ENCODE data around the gene GAPT.
A peak's percentile ranks its signal among the peaks of the same experiment; 100 is the strongest.

The GAPT gene

DNA sequence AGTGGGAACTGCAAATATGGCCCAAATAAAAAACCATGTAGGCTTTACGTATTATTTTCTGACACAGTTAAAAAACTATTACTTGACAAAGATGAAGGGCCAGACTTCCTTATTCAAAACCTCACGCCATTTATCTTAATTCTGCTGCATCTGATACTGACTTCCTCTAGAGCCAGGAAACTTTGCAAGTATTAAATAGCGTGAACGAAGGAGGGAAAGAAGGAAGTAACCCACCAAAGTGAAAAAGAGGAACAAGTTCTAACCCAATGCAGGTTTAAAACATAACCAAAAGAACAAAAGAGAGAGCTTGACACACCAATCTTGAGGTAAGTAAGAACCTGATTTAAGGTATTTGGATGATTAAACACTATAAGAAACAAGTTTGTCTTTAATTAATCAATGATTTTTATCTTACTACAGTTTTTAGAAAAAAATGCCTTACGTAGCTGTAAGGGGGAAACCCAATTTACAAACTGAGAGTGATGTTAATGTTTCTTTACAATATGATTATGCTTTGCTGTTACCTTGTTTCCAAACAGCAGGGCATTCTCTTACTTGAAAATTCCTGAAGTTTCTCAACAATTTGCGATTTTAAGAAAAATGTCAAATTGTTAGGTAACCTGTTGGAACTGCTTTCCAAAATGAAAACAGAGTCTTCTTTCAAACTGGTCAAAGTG, at the start of gene GAPT:
Gene GAPT (plus strand): TSS at position 220 of the 677 bp plus-strand sequence. CDS start 3,102 bp downstream, outside the sequence.
- no peak for DNase-seq

DNA sequence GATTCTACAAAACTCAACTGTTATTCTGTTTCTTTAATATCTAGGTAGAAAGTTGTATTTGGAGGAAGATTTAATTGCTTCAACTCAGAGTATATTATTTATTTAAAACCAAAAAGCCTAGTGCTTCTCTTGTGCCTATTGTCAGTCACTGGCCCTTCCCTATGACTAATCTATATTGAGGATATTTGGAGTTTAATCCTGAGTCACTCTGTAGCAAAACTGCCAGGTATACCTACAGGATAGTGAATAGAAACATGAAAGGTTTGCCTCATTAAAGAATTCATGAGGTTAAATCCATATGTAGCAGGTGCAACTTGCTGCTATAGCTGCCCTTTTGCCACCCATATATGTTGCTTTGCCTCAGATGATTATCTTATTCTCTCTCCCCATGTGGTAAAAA, 46.4 kb upstream of the GAPT start:
- no peak for DNase-seq

DNA sequence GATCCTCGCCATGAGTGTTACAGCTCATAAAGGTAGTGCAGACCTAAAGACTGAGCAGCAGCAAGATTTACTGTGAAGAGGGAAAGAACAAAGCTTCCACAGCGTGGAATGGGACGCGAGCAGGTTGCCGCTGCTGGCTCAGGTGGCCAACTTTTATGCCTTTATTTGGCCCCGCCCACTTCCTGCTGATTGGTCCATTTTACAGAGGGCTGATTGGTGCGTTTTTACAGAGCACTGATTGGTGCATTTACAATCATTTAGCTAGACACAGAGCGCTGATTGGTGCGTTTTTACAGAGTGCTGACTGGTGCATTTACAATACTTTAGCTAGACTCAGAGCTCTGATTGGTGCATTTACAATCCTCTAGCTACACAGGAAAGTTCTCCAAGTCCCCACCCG, 45.2 kb upstream of the GAPT start:
- DNase-seq: no peak

DNA sequence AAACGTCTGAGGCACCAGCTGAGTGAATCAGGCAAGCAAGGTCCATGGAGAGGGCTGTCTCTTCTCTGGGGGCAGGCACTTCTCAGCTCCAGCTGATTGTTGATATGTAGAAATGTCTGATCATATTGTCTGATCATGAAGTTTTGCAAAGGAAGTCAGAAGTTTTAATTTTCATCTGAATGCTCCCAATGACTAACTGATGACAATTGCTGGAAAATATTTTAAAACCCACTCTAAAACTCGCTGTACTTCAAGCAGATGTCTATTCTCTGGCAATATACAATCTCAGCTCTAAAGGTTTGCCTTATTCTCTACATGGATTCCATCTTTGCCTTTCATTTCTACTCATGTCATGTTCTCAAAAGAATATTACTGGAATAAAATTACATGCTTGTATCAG, 44.0 kb upstream of the GAPT start:
- DNase-seq: no peak

DNA sequence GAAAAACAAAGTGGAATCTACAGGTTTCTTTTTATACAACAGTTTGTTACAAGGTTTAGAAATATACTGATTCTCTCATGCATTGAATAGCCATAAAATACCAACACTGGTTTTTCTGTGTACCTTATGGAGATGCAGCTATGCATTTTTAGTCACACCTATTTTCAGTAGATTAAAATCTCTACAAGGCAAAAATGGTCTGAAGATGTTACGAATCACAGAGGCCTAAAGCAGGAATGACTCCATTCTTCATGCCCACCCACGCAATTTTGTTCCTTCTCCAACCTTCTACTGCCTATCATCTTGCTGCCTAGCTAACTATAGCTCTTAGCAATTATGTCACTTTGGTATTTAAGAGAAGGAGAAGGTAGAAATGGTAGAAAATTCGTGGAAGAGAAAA, 41.2 kb upstream of the GAPT start:
- DNase-seq: no peak

DNA sequence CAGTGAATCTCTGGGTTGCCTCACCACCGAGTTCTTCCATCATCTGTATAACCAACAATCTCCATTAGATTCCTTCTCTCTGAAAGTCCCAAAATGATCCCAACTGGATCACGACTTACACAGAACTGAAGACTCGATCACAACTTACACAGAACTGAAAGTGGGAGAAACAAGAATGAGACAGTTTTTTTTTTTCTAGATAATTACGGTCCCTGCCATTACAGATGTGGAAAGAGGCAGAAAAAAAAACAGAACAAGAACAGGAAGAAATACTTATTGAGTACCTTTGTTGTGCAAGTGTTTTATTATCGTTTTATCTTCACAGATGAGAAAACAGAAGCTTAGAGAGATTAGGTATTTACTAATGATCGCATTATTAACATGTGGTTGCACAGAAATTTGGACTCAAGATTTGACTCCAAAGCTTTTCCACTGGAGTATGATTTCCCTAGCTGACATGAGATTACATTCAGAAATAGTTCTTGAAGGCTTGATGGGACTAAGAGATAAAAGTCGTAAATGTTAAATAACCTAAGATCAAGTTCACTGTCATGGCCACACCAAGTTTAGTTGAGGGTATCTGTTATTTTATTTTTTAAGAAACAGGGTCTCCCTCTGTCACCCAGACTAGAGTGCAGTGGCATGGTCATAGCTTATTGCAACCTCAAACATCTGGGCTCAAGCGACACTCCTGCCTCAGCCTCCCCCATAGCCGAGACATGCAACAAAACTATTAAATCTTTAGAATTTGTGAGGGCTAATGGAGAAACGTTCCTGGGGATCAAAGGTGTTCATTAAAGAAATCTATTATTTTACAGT, 40.2 kb upstream of the GAPT start:
- no peak for DNase-seq

DNA sequence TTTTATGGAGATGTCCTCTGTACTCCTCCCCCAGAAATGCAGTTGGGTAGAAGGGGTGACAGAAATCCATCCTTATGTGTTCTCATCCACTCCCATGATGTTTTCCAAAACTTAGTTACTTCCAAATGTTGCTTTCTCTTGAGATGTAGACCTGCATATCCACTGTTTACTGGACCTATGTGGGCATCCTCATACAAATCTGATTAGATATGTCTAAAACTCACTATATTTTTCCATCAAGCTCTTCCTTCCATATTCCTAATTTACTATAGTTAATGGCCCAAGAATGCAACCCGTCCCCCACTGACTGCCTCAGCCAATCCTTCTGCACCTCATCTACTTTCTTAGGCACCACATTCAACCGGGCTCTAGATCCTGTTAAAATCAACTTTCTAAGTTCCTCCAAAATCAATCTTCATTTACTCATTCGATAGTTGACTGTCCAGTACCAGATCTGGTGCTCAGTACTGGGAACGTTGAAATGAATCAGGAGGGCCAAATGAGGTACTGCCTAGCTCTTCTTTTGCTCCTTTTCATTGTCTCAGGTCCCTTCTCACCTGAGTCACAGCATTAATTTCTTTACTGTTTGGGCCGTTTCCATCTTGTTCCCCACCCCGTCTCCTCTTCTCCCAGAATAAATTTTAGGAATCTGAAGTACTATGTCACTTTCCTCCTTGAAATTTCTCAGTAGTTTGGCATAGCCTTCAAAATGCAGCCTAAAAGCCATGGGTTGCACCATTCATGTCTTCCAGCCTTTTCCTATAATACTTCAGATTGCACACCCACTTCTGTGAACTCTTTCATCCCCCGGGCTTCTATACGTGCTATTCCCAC, 39.3 kb upstream of the GAPT start:
- DNase-seq: no peak

DNA sequence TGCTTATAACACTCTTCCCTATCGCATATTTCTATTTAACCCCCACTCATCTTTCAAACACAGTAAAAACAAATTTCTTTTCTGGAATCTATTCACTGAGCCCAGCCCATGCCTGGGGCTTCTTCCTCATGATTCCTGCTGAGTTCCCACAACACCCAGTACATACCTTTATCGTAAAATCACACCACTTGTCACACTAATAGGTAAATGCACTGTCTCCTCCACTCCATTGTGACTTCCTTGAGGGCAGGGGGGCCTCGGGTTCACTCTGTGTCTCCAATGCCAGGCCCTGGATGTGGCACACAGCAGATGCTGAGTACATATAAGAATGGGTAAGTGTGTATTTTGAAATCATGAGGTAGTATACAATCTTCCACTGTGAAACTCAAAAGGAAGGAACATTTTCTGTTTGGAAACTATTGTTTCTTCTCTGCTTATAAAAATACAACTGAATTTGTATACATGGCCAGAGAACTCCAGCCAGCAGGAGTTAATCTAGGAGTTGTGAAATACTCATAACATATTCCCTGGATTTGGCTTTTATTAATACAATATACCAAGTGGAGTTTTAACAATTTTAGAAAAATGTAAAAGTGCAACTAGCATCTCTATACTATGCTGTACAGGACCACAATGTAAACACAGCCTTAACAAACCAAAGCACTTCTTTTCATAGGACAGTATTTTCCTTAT, 38.5 kb upstream of the GAPT start:
- DNase-seq: no peak

DNA sequence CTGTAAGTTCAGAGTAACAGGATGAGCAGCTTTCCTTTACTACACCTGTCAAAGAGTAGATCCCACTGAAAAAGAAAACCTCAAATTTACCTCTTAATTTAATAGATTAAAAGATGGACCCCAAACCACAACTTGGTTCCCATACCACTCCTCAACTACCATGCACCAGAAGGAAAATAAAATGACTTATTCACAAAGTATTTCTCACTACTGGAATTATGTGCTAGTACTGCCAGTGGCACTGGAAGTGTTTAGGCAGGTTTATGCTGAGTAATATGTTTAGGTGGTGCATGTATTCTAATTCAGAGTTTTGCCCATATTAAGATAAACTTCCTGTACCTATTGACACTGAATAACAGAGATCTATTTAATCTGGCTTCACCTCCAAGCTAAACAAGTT, 37.9 kb upstream of the GAPT start:
- DNase-seq: no peak

DNA sequence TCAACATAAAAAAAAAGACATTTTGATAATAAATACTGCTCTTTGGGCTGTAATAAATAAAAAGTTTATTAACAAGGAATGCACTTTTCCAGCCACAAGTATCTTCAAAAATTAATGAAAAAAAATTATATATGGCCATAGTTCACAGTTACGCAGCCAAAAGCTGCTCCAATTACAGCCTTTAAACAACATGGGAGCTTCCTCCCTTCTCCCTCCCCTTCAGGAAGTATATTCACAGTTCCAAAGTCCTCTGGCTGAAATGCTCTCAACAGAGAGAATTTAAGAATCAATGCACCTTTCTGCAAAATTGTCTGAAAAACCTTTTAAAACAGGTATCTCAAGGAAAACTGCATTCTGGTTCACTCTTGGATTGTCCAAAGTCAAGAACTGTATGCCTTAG, 37.2 kb upstream of the GAPT start:
- DNase-seq: no peak

DNA sequence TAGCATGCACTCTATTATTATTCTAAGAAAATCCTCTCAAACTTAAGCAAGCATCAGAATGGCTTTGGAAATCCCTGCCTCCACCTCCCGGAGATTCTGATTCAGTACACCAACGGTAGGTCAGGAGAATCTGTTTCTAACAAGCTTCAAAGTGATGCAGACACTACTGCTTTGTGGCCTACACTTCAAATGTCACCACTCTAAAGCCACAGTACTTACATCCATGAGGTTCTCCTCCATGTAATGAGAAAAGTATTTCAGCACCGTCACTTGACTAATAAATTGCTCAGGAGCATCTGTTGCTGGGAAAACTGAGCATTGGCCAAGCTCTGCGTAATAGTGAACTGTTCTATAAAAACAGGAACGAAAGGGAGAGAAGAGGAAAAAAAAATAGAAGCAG, 36.2 kb upstream of the GAPT start:
- no peak for DNase-seq

DNA sequence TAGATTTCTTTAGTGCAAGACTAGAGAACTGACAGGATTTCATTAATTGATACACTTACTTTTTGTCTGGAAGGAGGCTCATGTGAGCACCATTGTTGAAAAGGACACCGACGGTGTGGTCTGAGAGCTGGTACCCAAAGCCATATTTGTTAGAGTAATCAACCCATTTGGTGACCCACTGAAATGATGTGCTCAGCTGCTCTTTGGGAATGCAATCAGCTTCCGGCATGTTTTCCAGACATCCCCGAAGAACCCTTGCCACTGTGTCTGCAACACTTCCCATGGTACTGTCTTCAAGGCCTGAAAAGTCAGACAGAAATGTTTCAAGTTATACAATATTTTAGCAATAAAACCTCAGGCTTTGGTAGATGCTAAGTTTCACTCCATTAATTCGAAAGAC, 35.8 kb upstream of the GAPT start:
- no peak for DNase-seq

DNA sequence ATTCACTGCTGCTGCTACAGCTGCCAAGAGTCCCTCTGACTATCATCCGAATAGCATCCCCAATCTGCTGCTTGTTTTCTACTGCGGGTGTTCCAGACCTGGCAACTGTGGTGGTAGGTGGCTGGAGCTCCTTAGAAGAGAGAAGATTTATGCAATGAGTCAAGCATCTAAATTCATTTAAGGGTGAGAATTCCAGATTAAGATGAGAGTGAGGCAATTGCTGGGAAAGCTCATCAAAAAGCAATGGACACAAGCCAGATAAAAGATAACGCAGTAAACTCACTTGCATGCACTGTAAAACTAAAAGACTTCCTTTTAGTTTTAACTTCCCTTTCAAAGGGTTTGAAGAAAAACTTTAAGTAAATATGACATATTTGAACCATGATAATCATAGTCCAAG, 35.2 kb upstream of the GAPT start:
- no peak for DNase-seq

DNA sequence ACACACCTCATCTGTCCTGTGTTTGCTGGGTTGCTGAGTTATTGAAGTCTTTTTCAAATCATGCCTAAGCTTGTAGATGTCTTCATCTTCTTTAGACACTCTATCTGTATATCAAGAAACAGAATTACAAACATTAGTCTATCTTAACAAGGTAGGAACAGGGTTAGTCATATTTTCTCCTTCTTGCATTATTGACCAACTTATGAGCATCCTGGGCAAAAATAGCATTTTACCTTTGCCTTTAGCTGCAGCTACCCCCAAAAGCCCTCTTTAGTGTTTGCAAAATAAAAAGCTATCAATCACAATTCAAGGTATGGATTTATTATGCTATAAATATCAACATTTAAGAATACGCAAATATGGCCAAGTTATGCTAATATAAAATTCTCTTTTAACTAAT, 34.7 kb upstream of the GAPT start:
- DNase-seq: no peak

DNA sequence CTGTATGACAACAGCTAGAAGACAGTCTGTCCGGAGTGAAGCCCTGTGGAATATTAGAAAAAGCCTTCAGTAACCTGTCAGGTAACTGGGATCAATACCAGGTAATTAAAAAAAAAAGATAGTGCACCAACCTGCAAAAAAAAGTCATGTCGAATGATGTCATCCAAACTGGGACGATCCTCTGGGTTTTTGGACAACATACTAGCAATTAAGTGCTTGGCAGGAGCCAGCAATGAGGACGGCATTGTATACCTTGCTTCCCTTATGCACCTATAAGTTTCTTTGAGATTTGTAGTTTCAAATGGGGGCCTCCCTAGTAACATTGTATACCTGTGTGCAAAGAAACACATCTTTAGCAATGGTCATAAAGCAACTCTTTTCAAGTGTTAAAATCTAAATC, 34.2 kb upstream of the GAPT start:
- no peak for DNase-seq

DNA sequence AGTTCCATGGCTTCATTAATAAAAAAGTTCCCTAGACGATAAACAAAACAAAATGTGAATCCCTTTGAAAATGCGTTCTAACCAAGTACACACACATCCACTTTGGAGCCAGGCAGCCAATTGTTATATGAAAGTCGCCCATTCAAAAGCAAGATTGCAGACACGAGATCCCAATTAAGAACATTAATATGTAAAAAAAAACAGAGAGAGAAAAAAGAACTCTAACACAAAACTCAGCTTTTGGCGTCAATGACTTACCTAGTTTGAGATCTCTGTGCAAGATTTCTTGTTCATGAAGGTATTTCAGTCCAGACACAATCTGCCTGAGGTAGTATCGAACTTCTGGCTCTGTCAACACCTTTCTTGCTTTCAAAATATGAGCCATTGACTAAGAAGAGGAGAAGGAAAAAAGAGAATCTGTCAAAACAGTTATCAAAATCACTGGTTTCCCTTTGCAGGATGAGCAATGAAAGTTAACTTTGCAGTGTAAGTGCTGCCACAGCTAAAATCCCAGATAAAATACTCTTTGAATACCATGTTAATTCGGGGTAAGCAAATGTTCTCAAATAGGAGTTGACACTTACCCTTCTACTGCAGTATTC, 33.0 kb upstream of the GAPT start:
- no peak for DNase-seq

DNA sequence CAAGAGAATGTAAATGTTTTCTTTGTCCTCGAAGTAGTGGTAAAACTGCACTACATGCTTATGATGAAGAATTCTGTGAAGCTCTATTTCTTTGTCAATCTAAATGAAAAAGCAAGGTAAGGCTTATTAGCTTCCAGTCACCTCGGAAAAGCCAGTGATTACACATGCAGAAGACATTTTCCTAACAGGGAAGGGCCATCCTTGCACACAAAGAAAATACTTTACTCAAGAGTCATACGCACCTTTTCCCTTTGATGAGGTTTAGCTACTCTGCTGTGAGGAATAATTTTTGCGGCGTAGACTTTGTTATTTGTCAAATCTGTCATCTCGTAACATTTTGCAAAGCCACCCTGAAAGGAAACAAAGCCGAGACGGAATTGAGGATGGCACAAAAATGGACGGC, 32.5 kb upstream of the GAPT start:
- no peak for DNase-seq

DNA sequence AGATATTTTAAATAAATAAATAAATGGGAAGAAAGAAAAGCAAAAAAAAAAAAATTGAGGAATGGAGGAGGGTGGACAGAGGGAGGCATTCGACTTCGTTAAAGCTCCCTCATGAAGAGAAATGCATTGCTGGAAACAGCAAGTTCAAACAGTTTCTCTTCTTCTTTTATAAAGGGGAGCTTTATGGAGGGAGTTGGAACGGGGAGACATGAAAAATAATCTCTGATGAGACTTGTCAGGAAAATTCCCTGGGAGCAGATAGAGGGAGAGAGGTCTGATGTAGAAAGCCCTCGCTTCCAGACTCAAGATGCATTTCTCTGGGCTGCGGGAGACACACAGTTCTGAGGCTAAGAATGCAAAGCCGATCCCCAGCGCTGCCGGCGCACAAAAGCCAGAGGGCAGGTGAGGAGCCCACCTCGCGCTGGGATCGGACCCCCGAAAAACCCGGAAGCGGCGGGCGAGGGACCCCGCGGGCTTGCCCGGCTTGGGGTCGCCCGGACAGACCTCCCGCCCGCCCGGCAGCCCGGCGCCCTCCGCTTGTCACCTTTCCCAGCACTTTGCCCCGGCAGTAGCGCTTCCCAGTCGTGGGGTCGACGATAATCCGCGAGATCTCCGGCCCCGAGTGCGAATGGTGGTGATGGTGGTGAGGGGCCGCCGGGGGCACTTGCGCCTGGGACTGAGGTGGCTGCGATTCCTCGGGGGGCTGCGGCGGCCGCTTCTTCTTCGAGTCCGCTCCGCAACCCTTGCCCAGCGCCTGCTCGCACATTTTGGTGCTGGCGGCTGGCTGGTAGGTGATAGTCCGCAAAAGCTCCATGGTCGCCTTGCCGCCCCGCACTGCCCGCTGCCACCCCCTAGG, 31.9 kb upstream of the GAPT start:
- no peak for DNase-seq

DNA sequence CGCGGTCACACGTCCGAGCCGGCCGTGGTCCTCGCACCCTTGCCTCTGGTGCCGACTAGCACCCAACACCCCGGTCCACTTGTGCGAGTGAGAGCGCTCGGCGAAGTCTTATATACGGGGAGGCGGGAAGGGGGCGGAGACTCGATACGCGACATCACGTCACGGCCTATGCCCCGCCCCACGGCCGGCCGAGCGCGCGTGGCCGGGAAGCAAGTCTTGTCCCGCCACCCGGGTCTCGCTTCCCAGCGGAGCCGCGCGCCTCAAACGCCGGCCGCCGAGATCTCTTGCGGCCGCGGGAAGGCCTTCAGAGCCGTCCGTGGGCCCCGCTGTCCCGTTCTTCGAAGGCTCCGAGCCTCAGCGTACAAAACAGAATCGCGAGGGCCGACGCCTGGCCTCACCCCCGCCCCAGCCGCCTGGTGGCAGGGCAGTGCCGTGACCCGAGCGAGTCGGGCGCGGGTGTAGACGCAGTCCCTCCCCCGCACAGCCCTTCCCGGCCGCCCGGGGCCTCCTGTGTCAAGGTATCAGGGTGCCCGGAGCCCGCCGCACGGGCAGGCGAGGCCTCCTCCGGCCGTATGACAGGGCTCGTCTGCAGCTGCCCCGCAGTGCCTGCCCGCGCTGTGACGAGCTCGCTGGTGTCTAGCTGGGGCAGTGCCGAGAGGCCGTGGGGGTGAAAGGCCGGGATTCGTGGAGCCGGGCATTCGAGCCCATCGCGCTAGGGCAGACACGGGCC, 31.1 kb upstream of the GAPT start, which contains the start of gene PLK2:
Gene PLK2 (minus strand): TSS at position 85 of the 730 bp plus-strand sequence. CDS start 127 bp downstream, outside the sequence.
- no peak for DNase-seq

DNA sequence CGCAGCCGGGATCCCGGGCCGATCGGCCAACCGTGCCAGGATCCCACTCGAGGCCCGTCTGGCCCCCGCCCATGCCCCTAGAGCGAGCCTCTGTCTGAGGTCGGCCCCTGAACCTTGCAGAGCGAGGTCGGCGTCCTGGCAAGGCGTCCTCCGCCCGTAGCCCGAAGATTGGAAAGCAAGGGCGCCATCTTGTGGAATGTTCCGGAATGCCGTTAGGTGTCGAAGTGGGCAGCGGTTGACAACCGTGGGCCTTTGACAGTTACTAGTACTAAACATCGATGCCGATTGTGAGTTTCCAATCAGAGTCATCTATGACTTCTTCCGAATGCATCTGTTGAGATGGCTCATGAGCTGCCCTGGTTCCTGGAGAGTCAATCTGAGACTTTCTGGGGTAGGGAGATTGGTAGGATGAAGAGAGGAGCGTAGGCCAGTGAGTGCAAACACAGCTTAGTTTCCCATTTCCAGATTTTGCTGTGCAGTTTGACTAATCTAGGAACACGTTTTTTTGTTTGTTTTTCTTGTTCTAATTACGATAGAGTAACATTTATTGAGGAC, 30.4 kb upstream of the GAPT start:
- peak; percentile 50 for DNase-seq

DNA sequence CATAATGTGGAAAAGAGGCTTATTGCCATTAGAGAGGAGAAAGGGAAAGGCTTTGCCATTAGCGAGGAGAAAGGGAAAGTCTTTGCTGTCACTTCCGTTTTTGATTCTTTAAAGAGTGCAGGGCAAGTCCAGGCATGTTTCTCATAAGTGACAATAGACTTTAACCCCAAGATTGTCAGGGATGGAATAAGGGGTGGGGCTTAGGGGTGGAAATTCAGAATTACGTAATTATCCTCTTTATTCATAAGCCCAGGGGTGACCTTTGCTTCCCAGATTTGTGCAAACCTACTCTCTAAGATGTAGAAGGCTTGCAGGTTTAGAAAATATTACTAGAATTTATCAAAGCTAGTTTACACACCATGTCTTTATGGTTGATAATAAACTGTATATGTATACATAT, 29.1 kb upstream of the GAPT start:
- no peak for DNase-seq

Data from NCI-H1105 (cell line).